HG02642 (cell line): ENCODE results near the gene PIK3R5.
"Not testable (repeated sequence)": the region's sequence is repeated elsewhere in the genome, so short reads cannot be mapped to it uniquely, and the experiment has no call there.

Experiments
- ATAC-seq: cut with Tn5 transposase; IDR thresholded peaks from one replicate; pipeline ENCODE4 v1.9.1; 2021; ENCODE audit warnings: mild to moderate bottlenecking; ENCODE audit not compliant: unreplicated experiment, poor library complexity

Gene PIK3R5

GRCh38 chr17:8965394-8966168, at the start of gene PIK3R5:
TSS of gene PIK3R5 (minus strand) at chr17:8965707. CDS start at chr17:8911494, 54,213 bp downstream.
- ATAC-seq = peak; percentile 76

GRCh38 chr17:9011001-9011400, 45.5 kb upstream of the PIK3R5 start:
- ATAC-seq = no peak

GRCh38 chr17:9009737-9010136, 44.2 kb upstream of the PIK3R5 start:
- ATAC-seq = no peak

GRCh38 chr17:9009096-9009495, 43.6 kb upstream of the PIK3R5 start:
- no peak for ATAC-seq

GRCh38 chr17:9007052-9007714, 41.7 kb upstream of the PIK3R5 start:
- no peak for ATAC-seq

GRCh38 chr17:9006175-9006767, 40.8 kb upstream of the PIK3R5 start:
- no peak for ATAC-seq

GRCh38 chr17:9004961-9005285, 39.4 kb upstream of the PIK3R5 start:
- ATAC-seq = no peak

GRCh38 chr17:9004132-9004960, 38.8 kb upstream of the PIK3R5 start:
- no peak for ATAC-seq

GRCh38 chr17:9003355-9004131, 38.0 kb upstream of the PIK3R5 start:
- ATAC-seq = no peak

- no peak for ATAC-seq
Measured at GRCh38 chr17:9002606-9003354, 37.3 kb upstream of the PIK3R5 start.

- ATAC-seq = no peak
Measured at GRCh38 chr17:9002227-9002605, 36.7 kb upstream of the PIK3R5 start.

- no peak for ATAC-seq
Measured at GRCh38 chr17:9001559-9001958, 36.1 kb upstream of the PIK3R5 start.

- ATAC-seq = no peak
Measured at GRCh38 chr17:8997994-8998628, 32.6 kb upstream of the PIK3R5 start.

- no peak for ATAC-seq
Measured at GRCh38 chr17:8995711-8996110, 30.2 kb upstream of the PIK3R5 start.

GRCh38 chr17:8994319-8994718, 28.8 kb upstream of the PIK3R5 start:
- ATAC-seq = no peak

GRCh38 chr17:8991514-8992285, 26.2 kb upstream of the PIK3R5 start:
- ATAC-seq = no peak

- not testable (repeated sequence) for ATAC-seq
Measured at GRCh38 chr17:8988263-8988935, 22.9 kb upstream of the PIK3R5 start.

- no peak for ATAC-seq
Measured at GRCh38 chr17:8986295-8986694, 20.8 kb upstream of the PIK3R5 start.
